Naive B cell (primary cell): ENCODE data around the gene PLEKHM3. TPM values are rescaled to one million over a fixed set of nuclear protein-coding genes. Genes with fewer than 3 reads are reported as not detected.

Experiments
- ATAC-seq, 2 donors: fragments of 150-1000 bp; cut with Tn5 transposase; 2 replicates each; pipeline ENCODE4 v1.10.0; 2021; ENCODE audit warnings: low read depth in 2 of 2, mild to moderate bottlenecking in 2 of 2, moderate library complexity in 2 of 2
- DNase-seq: peaks from one replicate; pipeline ENCODE4 v3.0.0; 2022
- H3K27ac Mint-ChIP-seq, 6 donors: one replicate each; pipeline ENCODE4 v1.8.0; 2020 to 2022; ENCODE audit warnings: mild to moderate bottlenecking in 6 of 6, mixed read lengths in 6 of 6, moderate library complexity in 5 of 6, inconsistent platforms in 2 of 6
- H3K27me3 Mint-ChIP-seq, 3 donors: one replicate each; pipeline ENCODE4 v1.8.0; 2021 to 2022; ENCODE audit warnings: mixed read lengths in 3 of 3, mild to moderate bottlenecking in 1 of 3
- H3K36me3 Mint-ChIP-seq, 2 donors: one replicate each; pipeline ENCODE4 v1.8.0; 2020 to 2022; ENCODE audit warnings: mixed read lengths in 2 of 2, inconsistent platforms in 1 of 2, mild to moderate bottlenecking in 1 of 2
- H3K4me1 Mint-ChIP-seq, 3 donors: one replicate each; pipeline ENCODE4 v1.8.0; 2020 to 2022; ENCODE audit warnings: mixed read lengths in 3 of 3, inconsistent platforms in 1 of 3, mild to moderate bottlenecking in 1 of 3, moderate library complexity in 1 of 3
- H3K4me3 Mint-ChIP-seq, 8 donors: one replicate each; pipeline ENCODE4 v1.8.0; 2020 to 2022; ENCODE audit warnings: mild to moderate bottlenecking in 8 of 8, mixed read lengths in 8 of 8, moderate library complexity in 8 of 8, inconsistent platforms in 2 of 8
- H3K9me3 Mint-ChIP-seq, 7 donors: one replicate each; pipeline ENCODE4 v1.8.0; 2020 to 2022; ENCODE audit warnings: mixed read lengths in 7 of 7, mild to moderate bottlenecking in 5 of 7, inconsistent platforms in 2 of 7, moderate library complexity in 1 of 7
- polyA plus RNA-seq, 6 donors: library from polyadenylated mRNA; unstranded; fragments of 300-500 nt; fragmentation: Illumina TruSeq; gene quantifications; one replicate each; pipeline ENCODE4 v1.2.3, GENCODE V29; 2021; ENCODE audit warnings: low read depth in 6 of 6

Gene PLEKHM3
- polyA plus RNA-seq, 6 donors from 2014 or later, result 1.3 to 7.7 (median 3.7) TPM

GRCh38 chr2:207869784-207870778 lies 155.2 kb downstream of the PLEKHM3 start:
- Mint-ChIP-seq H3K27me3 (no peaks in the 10 kb centered on the region), H3K36me3 (no peaks in the 10 kb centered on the region), H3K9me3 (no peaks in the 10 kb centered on the region), H3K4me3 (no peak overlapping the region), H3K27ac (no peak overlapping the region), H3K4me1 (no peaks in the 10 kb centered on the region)
- DNase-seq, result no peak
- ATAC-seq, result no peak

GRCh38 chr2:207868855-207869596 lies 156.3 kb downstream of the PLEKHM3 start:
- Mint-ChIP-seq H3K4me1 (no peaks in the 10 kb centered on the region), H3K27me3 (no peaks in the 10 kb centered on the region), H3K27ac (peak overlapping the region in 1 of 6 donors; percentile 22), H3K4me3 (no peak overlapping the region), H3K36me3 (no peaks in the 10 kb centered on the region), H3K9me3 (no peaks in the 10 kb centered on the region)
- DNase-seq, result no peak
- ATAC-seq, result no peak

- no peaks in the 10 kb centered on the region for H3K9me3 Mint-ChIP-seq
- no peaks in the 10 kb centered on the region for H3K27me3 Mint-ChIP-seq
- H3K4me1 Mint-ChIP-seq, result no peaks in the 10 kb centered on the region
- H3K4me3 Mint-ChIP-seq, result no peak overlapping the region
- ATAC-seq (no peak), DNase-seq (no peak)
- H3K27ac Mint-ChIP-seq, result peak overlapping the region in 1 of 6 donors; percentile 9
- no peaks in the 10 kb centered on the region for H3K36me3 Mint-ChIP-seq
Observed at GRCh38 chr2:207867905-207868304, 157.4 kb downstream of the PLEKHM3 start.

GRCh38 chr2:207867056-207867455 lies 158.3 kb downstream of the PLEKHM3 start:
- Mint-ChIP-seq H3K27me3 (no peaks in the 10 kb centered on the region), H3K36me3 (no peaks in the 10 kb centered on the region), H3K27ac (peak overlapping the region in 1 of 6 donors; percentile 69), H3K4me3 (no peak overlapping the region), H3K4me1 (no peaks in the 10 kb centered on the region), H3K9me3 (no peaks in the 10 kb centered on the region)
- DNase-seq, result no peak
- ATAC-seq, result no peak

- H3K4me3 Mint-ChIP-seq, result no peak overlapping the region
- no peak overlapping the region for H3K27ac Mint-ChIP-seq
- no peaks in the 10 kb centered on the region for H3K9me3 Mint-ChIP-seq
- ATAC-seq (no peak), DNase-seq (no peak)
- no peaks in the 10 kb centered on the region for H3K4me1 Mint-ChIP-seq
- H3K27me3 Mint-ChIP-seq, result no peaks in the 10 kb centered on the region
- peaks cover 5 to 8% of the 10 kb centered on the region in 2 donors for H3K36me3 Mint-ChIP-seq
Observed at GRCh38 chr2:207865210-207865609, 160.1 kb downstream of the PLEKHM3 start.

GRCh38 chr2:207863345-207863744 lies 162.0 kb downstream of the PLEKHM3 start:
- H3K27me3 Mint-ChIP-seq, result no peaks in the 10 kb centered on the region
- H3K4me3 Mint-ChIP-seq, result no peak overlapping the region
- H3K36me3 Mint-ChIP-seq, result peaks cover 10 to 13% of the 10 kb centered on the region in 2 donors
- no peak for ATAC-seq
- no peaks in the 10 kb centered on the region for H3K4me1 Mint-ChIP-seq
- DNase-seq, result no peak
- no peaks in the 10 kb centered on the region for H3K9me3 Mint-ChIP-seq
- H3K27ac Mint-ChIP-seq, result peak overlapping the region in 1 of 6 donors; percentile 49

- no peak for ATAC-seq
Observed at GRCh38 chr2:207861789-207862188, 163.5 kb downstream of the PLEKHM3 start.

GRCh38 chr2:207860685-207861084 lies 164.6 kb downstream of the PLEKHM3 start:
- DNase-seq (no peak), ATAC-seq (no peak)
- H3K9me3 Mint-ChIP-seq, result no peaks in the 10 kb centered on the region
- H3K27ac Mint-ChIP-seq, result no peak overlapping the region
- H3K36me3 Mint-ChIP-seq, result peaks cover 13 to 17% of the 10 kb centered on the region in 2 donors
- H3K4me1 Mint-ChIP-seq, result no peaks in the 10 kb centered on the region
- no peak overlapping the region for H3K4me3 Mint-ChIP-seq
- no peaks in the 10 kb centered on the region for H3K27me3 Mint-ChIP-seq

More at GRCh38 chr2:207861789-207862188, 163.5 kb downstream of the PLEKHM3 start:
- H3K4me1 Mint-ChIP-seq, result no peaks in the 10 kb centered on the region
- H3K27me3 Mint-ChIP-seq, result no peaks in the 10 kb centered on the region
- no peaks in the 10 kb centered on the region for H3K9me3 Mint-ChIP-seq
- no peak overlapping the region for H3K4me3 Mint-ChIP-seq
- DNase-seq, result no peak
- no peak overlapping the region for H3K27ac Mint-ChIP-seq
- H3K36me3 Mint-ChIP-seq, result peaks cover 11 to 13% of the 10 kb centered on the region in 2 donors

GRCh38 chr2:207855591-207855990 lies 169.7 kb downstream of the PLEKHM3 start:
- no peaks in the 10 kb centered on the region for H3K27me3 Mint-ChIP-seq
- H3K4me1 Mint-ChIP-seq, result no peaks in the 10 kb centered on the region
- no peak overlapping the region for H3K27ac Mint-ChIP-seq
- DNase-seq (no peak), ATAC-seq (no peak)
- no peaks in the 10 kb centered on the region for H3K9me3 Mint-ChIP-seq
- peaks cover 10 to 16% of the 10 kb centered on the region in 2 donors for H3K36me3 Mint-ChIP-seq
- H3K4me3 Mint-ChIP-seq, result no peak overlapping the region

GRCh38 chr2:207854484-207855440 lies 170.6 kb downstream of the PLEKHM3 start:
- no peaks in the 10 kb centered on the region for H3K9me3 Mint-ChIP-seq
- H3K27ac Mint-ChIP-seq, result no peak overlapping the region
- no peak overlapping the region for H3K4me3 Mint-ChIP-seq
- H3K27me3 Mint-ChIP-seq, result no peaks in the 10 kb centered on the region
- ATAC-seq (no peak), DNase-seq (no peak)
- peaks cover 7 to 8% of the 10 kb centered on the region in 2 donors for H3K36me3 Mint-ChIP-seq
- H3K4me1 Mint-ChIP-seq, result no peaks in the 10 kb centered on the region

GRCh38 chr2:207852791-207853190 lies 172.5 kb downstream of the PLEKHM3 start:
- DNase-seq (no peak), ATAC-seq (no peak)
- no peaks in the 10 kb centered on the region for H3K27me3 Mint-ChIP-seq
- H3K4me3 Mint-ChIP-seq, result no peak overlapping the region
- H3K36me3 Mint-ChIP-seq, result peaks cover 7 to 8% of the 10 kb centered on the region in 2 donors
- peaks cover 0 to 7% (median 5%) of the 10 kb centered on the region in 3 donors for H3K4me1 Mint-ChIP-seq
- no peak overlapping the region for H3K27ac Mint-ChIP-seq
- H3K9me3 Mint-ChIP-seq, result no peaks in the 10 kb centered on the region

GRCh38 chr2:207849443-207849842 lies 175.9 kb downstream of the PLEKHM3 start:
- Mint-ChIP-seq H3K27me3 (no peaks in the 10 kb centered on the region), H3K4me1 (peaks cover 0 to 10% (median 9%) of the 10 kb centered on the region in 3 donors), H3K36me3 (peaks cover 0 to 8% of the 10 kb centered on the region in 2 donors), H3K27ac (no peak overlapping the region), H3K9me3 (no peaks in the 10 kb centered on the region), H3K4me3 (no peak overlapping the region)
- no peak for ATAC-seq
- DNase-seq, result no peak

GRCh38 chr2:207848545-207848928 lies 176.8 kb downstream of the PLEKHM3 start:
- no peaks in the 10 kb centered on the region for H3K9me3 Mint-ChIP-seq
- H3K4me1 Mint-ChIP-seq, result peaks cover 0 to 10% (median 9%) of the 10 kb centered on the region in 3 donors
- no peak overlapping the region for H3K4me3 Mint-ChIP-seq
- no peak overlapping the region for H3K27ac Mint-ChIP-seq
- no peak for DNase-seq
- ATAC-seq, result no peak
- no peaks in the 10 kb centered on the region for H3K27me3 Mint-ChIP-seq
- peaks cover 0 to 8% of the 10 kb centered on the region in 2 donors for H3K36me3 Mint-ChIP-seq
